Measurements from ENCODE around the gene TLN1.
A peak's percentile ranks its signal among the peaks of the same experiment; 100 is the strongest.

TLN1 gene, protein sequence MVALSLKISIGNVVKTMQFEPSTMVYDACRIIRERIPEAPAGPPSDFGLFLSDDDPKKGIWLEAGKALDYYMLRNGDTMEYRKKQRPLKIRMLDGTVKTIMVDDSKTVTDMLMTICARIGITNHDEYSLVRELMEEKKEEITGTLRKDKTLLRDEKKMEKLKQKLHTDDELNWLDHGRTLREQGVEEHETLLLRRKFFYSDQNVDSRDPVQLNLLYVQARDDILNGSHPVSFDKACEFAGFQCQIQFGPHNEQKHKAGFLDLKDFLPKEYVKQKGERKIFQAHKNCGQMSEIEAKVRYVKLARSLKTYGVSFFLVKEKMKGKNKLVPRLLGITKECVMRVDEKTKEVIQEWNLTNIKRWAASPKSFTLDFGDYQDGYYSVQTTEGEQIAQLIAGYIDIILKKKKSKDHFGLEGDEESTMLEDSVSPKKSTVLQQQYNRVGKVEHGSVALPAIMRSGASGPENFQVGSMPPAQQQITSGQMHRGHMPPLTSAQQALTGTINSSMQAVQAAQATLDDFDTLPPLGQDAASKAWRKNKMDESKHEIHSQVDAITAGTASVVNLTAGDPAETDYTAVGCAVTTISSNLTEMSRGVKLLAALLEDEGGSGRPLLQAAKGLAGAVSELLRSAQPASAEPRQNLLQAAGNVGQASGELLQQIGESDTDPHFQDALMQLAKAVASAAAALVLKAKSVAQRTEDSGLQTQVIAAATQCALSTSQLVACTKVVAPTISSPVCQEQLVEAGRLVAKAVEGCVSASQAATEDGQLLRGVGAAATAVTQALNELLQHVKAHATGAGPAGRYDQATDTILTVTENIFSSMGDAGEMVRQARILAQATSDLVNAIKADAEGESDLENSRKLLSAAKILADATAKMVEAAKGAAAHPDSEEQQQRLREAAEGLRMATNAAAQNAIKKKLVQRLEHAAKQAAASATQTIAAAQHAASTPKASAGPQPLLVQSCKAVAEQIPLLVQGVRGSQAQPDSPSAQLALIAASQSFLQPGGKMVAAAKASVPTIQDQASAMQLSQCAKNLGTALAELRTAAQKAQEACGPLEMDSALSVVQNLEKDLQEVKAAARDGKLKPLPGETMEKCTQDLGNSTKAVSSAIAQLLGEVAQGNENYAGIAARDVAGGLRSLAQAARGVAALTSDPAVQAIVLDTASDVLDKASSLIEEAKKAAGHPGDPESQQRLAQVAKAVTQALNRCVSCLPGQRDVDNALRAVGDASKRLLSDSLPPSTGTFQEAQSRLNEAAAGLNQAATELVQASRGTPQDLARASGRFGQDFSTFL (N-terminal part only)

DNA sequence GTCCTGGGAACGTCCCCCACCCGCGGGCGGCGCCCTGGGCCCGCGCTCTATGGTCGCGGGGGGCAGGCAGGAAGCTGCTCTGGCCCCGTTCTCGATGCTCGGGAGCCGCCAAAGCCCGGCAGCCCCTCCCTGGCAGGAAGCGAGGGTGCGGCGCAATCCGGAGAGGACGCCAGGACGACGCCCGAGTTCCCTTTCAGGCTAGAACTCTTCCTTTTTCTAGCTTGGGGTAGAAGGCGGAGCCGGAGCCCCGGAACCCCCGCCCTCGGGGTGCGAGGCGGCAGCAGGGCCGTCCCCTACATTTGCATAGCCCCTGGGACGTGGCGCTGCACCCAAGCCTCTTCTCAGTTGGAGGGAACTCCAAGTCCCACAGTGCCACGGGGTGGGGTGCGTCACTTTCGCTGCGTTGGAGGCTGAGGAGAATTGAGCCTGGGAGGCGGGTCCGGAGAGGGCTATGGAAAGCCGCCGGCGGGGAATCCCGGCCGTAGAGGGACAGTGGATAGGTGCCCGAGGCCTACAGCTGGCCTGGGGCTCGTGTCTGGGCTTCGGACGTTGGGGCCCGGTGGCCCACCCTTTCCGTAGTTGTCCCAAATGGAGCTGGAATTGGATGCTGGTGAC lies at the start of gene TLN1, which contains the start of gene CREB3:
Gene TLN1, minus strand, starts transcription at position 11 of the 615 bp plus-strand sequence. CDS start 6,501 bp downstream, outside the sequence.
Gene CREB3, plus strand, starts transcription at position 482 of the 615 bp plus-strand sequence. Its CDS starts 107 bp downstream, at position 589.
- TF ChIP-seq, protein P1, sequence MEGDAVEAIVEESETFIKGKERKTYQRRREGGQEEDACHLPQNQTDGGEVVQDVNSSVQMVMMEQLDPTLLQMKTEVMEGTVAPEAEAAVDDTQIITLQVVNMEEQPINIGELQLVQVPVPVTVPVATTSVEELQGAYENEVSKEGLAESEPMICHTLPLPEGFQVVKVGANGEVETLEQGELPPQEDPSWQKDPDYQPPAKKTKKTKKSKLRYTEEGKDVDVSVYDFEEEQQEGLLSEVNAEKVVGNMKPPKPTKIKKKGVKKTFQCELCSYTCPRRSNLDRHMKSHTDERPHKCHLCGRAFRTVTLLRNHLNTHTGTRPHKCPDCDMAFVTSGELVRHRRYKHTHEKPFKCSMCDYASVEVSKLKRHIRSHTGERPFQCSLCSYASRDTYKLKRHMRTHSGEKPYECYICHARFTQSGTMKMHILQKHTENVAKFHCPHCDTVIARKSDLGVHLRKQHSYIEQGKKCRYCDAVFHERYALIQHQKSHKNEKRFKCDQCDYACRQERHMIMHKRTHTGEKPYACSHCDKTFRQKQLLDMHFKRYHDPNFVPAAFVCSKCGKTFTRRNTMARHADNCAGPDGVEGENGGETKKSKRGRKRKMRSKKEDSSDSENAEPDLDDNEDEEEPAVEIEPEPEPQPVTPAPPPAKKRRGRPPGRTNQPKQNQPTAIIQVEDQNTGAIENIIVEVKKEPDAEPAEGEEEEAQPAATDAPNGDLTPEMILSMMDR (IDR thresholded peaks at IDR 0.05; ENCODE audit: control extremely low read depth, extremely low read depth, low read depth, missing control alignments): peak; percentile 47
- POLR2A ChIA-PET: interaction anchor here (0.7 to 2.5 kb wide), 13 partner anchors 9 to 129 kb away, joined by 3 to 20 read pairs (median 4); partner anchors contain the start of genes GBA2, HINT2, RGP1 and SIT1
- CTCF ChIA-PET: interaction anchor here (0.6 to 11.0 kb wide), 22 partner anchors 12 to 132 kb away, joined by 3 to 134 read pairs (median 6); partner anchors contain the start of genes GBA2, RGP1, SPAG8 and TESK1

DNA sequence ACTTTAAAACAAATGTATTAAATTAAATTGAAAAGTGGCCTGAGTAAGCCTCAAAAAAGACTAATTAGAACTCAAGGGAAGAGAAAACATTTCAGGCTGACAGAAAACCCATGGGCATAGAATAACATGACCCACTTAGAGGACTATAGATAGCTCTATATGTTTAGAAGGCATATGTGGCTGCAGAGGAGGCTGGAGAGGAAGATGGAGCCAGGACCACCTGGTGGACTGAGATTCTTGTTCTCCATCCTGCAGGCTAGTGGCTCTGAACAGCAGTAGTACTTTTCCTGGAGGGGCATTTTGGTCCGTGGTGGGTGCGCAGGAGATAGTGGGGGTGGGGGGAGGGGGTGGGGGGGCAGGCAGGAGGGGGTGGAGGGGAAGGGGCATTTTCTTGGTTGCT lies 49.1 kb upstream of the TLN1 start:
- ChIA-PET CTCF (interaction anchor here (0.9 to 4.0 kb wide), 3 partner anchors 8 to 45 kb away, joined by 3 to 33 read pairs (median 6); no protein-coding TSS in a partner anchor), POLR2A (interaction anchor here (0.7 kb wide), 1 partner anchor 709 kb away, joined by 5 read pairs; no protein-coding TSS in a partner anchor)
- TF ChIP-seq, protein P1 (IDR thresholded peaks at IDR 0.05; ENCODE audit: control extremely low read depth, extremely low read depth, low read depth, missing control alignments): no peak
- DNase-seq (ENCODE audit: extremely low spot score): no peak

More for the DNA sequence above, at the start of gene TLN1, which contains the start of gene CREB3:
- DNase-seq (ENCODE audit: extremely low spot score): peak; percentile 97

DNA sequence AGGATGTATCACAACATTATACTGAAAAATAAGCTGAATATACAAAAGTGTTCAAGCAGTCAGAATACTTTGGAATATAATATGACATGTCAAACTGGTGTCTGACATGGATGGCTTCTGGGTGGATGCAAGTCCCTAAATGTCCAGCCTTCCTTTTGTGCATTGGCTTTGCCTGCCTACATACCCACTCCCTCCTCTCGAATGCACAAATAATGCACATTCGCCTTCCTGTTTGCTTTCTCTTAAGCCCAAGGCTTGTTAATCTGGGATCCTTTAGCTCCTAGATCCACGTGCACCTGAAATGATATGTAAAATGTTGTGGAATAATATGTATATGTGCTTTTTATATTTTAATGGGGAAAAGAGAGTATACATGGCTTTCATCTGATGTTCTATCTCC lies 46.5 kb upstream of the TLN1 start:
- TF ChIP-seq, protein P1 (IDR thresholded peaks at IDR 0.05; ENCODE audit: control extremely low read depth, extremely low read depth, low read depth, missing control alignments): no peak
- ChIA-PET POLR2A (no interaction called here), CTCF (interaction anchor here (0.8 to 4.0 kb wide), 5 partner anchors 11 to 175 kb away, joined by 3 to 33 read pairs (median 4); no protein-coding TSS in a partner anchor)
- DNase-seq (ENCODE audit: extremely low spot score): no peak

DNA sequence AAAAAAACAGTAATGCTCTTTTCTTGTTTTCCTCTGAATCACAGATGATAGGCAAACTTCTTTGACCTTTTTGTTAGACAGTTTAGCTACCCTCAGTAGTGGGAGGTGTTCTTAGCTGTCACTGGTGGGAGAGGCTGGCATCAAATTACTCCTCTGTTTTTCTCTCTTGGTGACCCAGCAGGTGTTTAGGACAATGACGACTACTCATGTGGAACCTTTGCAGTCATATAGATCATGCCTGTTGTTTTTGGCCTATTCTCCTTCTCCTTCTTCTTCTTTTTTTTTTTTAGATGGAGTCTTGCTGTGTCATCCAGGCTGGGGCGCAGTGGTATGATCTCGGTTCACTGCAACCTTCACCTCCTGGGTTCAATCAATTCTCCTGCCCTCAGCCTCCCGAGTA lies 44.0 kb upstream of the TLN1 start:
- no peak for DNase-seq (ENCODE audit: extremely low spot score)
- ChIA-PET POLR2A (interaction anchor here (0.7 kb wide), 1 partner anchor 1060 kb away, joined by 3 read pairs; no protein-coding TSS in a partner anchor), CTCF (interaction anchor here (0.9 to 7.8 kb wide), 9 partner anchors 8 to 79 kb away, joined by 3 to 45 read pairs (median 4); partner anchors contain the start of genes GBA2, NPR2 and RGP1)
- TF ChIP-seq, protein P1 (IDR thresholded peaks at IDR 0.05; ENCODE audit: control extremely low read depth, extremely low read depth, low read depth, missing control alignments): no peak

DNA sequence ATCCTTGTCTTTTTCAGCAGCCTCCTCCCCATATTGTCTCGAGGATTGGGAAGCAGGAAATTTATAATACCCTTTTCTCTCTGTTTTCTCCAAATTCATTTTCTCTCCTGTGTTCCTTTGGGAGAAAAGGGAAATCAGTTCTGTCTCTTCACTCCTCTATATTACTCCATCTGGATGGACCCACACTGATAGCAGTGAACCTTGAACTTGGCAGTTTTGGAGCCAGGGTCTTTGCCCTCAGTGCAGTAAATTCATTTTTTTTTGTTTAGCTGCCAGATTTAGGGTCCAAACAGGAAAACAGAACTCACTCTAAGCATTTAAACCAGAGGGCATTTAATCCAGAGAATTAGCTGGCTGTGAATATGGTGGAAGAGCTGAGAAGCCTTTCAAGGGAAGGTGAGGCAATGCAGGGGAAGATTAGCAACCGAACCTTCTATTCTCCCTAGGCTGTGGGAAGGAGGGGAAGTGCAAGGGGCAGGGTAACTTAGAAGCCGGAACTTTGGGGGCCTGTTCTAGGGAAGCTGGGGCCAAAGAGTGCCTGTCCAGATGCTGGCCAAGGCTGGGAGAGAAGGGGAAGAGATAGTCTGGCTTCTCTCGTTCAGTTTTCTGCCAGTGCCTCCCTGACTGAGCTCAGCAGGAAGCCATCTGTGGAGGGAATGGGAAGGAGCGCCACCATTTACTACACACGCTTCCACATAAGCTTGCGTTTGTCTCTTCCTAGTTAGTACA lies 43.1 kb upstream of the TLN1 start:
- no peak for DNase-seq (ENCODE audit: extremely low spot score)
- TF ChIP-seq, protein P1 (IDR thresholded peaks at IDR 0.05; ENCODE audit: control extremely low read depth, extremely low read depth, low read depth, missing control alignments): no peak
- CTCF ChIA-PET: interaction anchor here (0.9 to 7.8 kb wide), 8 partner anchors 9 to 78 kb away, joined by 3 to 45 read pairs (median 4); partner anchors contain the start of gene NPR2
- POLR2A ChIA-PET: no interaction called here
